HG03565 (cell line): ENCODE results near the gene RNASEH2B.

ENCODE experiments used
- ATAC-seq: cut with Tn5 transposase; IDR thresholded peaks from one replicate; pipeline ENCODE4 v1.9.1; 2021; ENCODE audit warnings: mild to moderate bottlenecking, moderate library complexity; ENCODE audit not compliant: unreplicated experiment

Gene RNASEH2B

GRCh38 chr13:50991579-50992521 is 82.3 kb downstream of the RNASEH2B start:
- peak; percentile 67 for ATAC-seq

GRCh38 chr13:50993371-50993770 is 83.8 kb downstream of the RNASEH2B start:
- ATAC-seq: no peak

GRCh38 chr13:50993934-50994333 is 84.3 kb downstream of the RNASEH2B start:
- no peak for ATAC-seq

- no peak for ATAC-seq
These were observed 85.1 kb downstream of the RNASEH2B start for GRCh38 chr13:50994651-50995050.

- ATAC-seq: no peak
These were observed 86.3 kb downstream of the RNASEH2B start for GRCh38 chr13:50995854-50996253.

- no peak for ATAC-seq
These were observed 88.7 kb downstream of the RNASEH2B start for GRCh38 chr13:50998326-50998725.

GRCh38 chr13:50999641-51000040 is 90.0 kb downstream of the RNASEH2B start:
- no peak for ATAC-seq

GRCh38 chr13:51000061-51000460 is 90.5 kb downstream of the RNASEH2B start:
- ATAC-seq: no peak

- no peak for ATAC-seq
These were observed 91.1 kb downstream of the RNASEH2B start for GRCh38 chr13:51000571-51001260.

- no peak for ATAC-seq
These were observed 91.7 kb downstream of the RNASEH2B start for GRCh38 chr13:51001335-51001734.

- ATAC-seq: no peak
These were observed 93.1 kb downstream of the RNASEH2B start for GRCh38 chr13:51002736-51003135.

- no peak for ATAC-seq
These were observed 94.1 kb downstream of the RNASEH2B start for GRCh38 chr13:51003642-51004041.

GRCh38 chr13:51004111-51004865 is 94.7 kb downstream of the RNASEH2B start:
- ATAC-seq: no peak

- no peak for ATAC-seq
These were observed 95.4 kb downstream of the RNASEH2B start for GRCh38 chr13:51004918-51005460.

- ATAC-seq: no peak
These were observed 96.0 kb downstream of the RNASEH2B start for GRCh38 chr13:51005566-51005965.
